Neural cell (in vitro differentiated cells): Measurements from ENCODE around the gene NUFIP2. TPM values are rescaled to one million over a fixed set of nuclear protein-coding genes. Genes with fewer than 3 reads are reported as not detected.

ENCODE experiments used
- H2AFZ ChIP-seq: fragments of 200-600, 300-800 bp; sonication (generic), shearing (Covaris generic); 2 replicates; pipeline ENCODE4 v1.6.0; 2014; ENCODE audit warnings: low read depth, mild to moderate bottlenecking, antibody characterized with exemption, low read length, moderate library complexity
- H3F3A ChIP-seq: fragments of 200-600 bp; shearing (Covaris generic); 2 replicates; pipeline ENCODE4 v1.6.1; 2016; ENCODE audit warnings: mild to moderate bottlenecking, moderate library complexity, mixed read lengths, antibody characterized with exemption, low read length; ENCODE audit not compliant: insufficient read depth, poor library complexity, severe bottlenecking
- H3K27ac ChIP-seq: fragments of 200-600, 300-800 bp; sonication (generic), shearing (Covaris generic); 2 replicates; pipeline ENCODE4 v1.5.1; 2014; ENCODE audit warnings: mild to moderate bottlenecking, low read length, moderate library complexity
- H3K27me3 ChIP-seq: fragments of 300-800, 200-600 bp; sonication (generic), shearing (Covaris generic); 2 replicates; pipeline ENCODE4 v1.6.0; 2014; ENCODE audit warnings: mild to moderate bottlenecking, low read depth, low read length, moderate library complexity; ENCODE audit not compliant: insufficient read depth
- H3K36me3 ChIP-seq: fragments of 300-800, 200-600 bp; sonication (generic), shearing (Covaris generic); 2 replicates; pipeline ENCODE4 v1.5.1; 2014; ENCODE audit warnings: mild to moderate bottlenecking, antibody characterized with exemption, low read length, moderate library complexity; ENCODE audit not compliant: insufficient read depth
- H3K4me2 ChIP-seq: fragments of 300-800, 200-600 bp; sonication (generic), shearing (Covaris generic); 2 replicates; pipeline ENCODE4 v1.6.0; 2014; ENCODE audit warnings: mild to moderate bottlenecking, low read length
- H3K4me3 ChIP-seq: fragments of 300-800, 200-600 bp; sonication (generic), shearing (Covaris generic); 2 replicates; pipeline ENCODE4 v1.5.1; 2014; ENCODE audit warnings: mild to moderate bottlenecking, low read length, moderate library complexity
- H3K79me2 ChIP-seq: fragments of 200-600 bp; shearing (Covaris generic); replicated peaks from 2 replicates; pipeline ENCODE4 v1.6.0; 2014; ENCODE audit warnings: mild to moderate bottlenecking, low read length, moderate library complexity; ENCODE audit not compliant: insufficient read depth
- H3K9ac ChIP-seq: fragments of 300-800, 200-600 bp; sonication (generic), shearing (Covaris generic); 2 replicates; pipeline ENCODE4 v1.6.1; 2016; ENCODE audit warnings: mild to moderate bottlenecking, low read length, mixed read lengths
- H3K9me2 ChIP-seq: fragments of 200-600 bp; shearing (Covaris generic); 2 replicates; pipeline ENCODE4 v1.6.1; 2016; ENCODE audit warnings: mild to moderate bottlenecking, low read length, mixed read lengths; ENCODE audit not compliant: insufficient read depth
- H3K9me3 ChIP-seq: fragments of 200-600, 300-800 bp; sonication (generic), shearing (Covaris generic); 2 replicates; pipeline ENCODE4 v1.6.1; 2016; ENCODE audit warnings: mild to moderate bottlenecking, mixed run types, low read length, moderate library complexity, mixed read lengths
- H4K20me1 ChIP-seq: fragments of 200-600 bp; shearing (Covaris generic); 2 replicates; pipeline ENCODE4 v1.6.1; 2016; ENCODE audit warnings: mild to moderate bottlenecking, mixed run types; ENCODE audit not compliant: insufficient read depth
- CTCF ChIP-seq: fragments of 450-650 bp; IDR thresholded peaks from 2 replicates; pipeline ENCODE4 v1.5.1; 2014; ENCODE audit warnings: antibody characterized with exemption, mild to moderate bottlenecking, moderate library complexity; ENCODE audit not compliant: poor library complexity, severe bottlenecking
- EP300 ChIP-seq: fragments of 450-650 bp; conservative IDR thresholded peaks from 2 replicates; pipeline ENCODE4 v1.6.1; 2014; ENCODE audit warnings: antibody characterized with exemption, mild to moderate bottlenecking, moderate library complexity; ENCODE audit not compliant: poor library complexity, severe bottlenecking
- EZH2 ChIP-seq: fragments of 200-600, 300-800 bp; shearing (Covaris generic), sonication (generic); IDR thresholded peaks from 2 replicates; pipeline ENCODE4 v1.6.1; 2014; ENCODE audit warnings: antibody characterized with exemption, low read length, borderline replicate concordance, mild to moderate bottlenecking; ENCODE audit not compliant: insufficient read depth, poor library complexity, severe bottlenecking
- MXI1 ChIP-seq: fragments of 450-650 bp; conservative IDR thresholded peaks from 2 replicates; pipeline ENCODE4 v1.6.1; 2014; ENCODE audit warnings: antibody characterized with exemption, mild to moderate bottlenecking; ENCODE audit not compliant: poor library complexity, severe bottlenecking
- POLR2AphosphoS5 ChIP-seq: IDR thresholded peaks from 2 replicates; pipeline ENCODE4 v1.6.1; 2012
- RAD21 ChIP-seq: fragments of 450-650 bp; conservative IDR thresholded peaks from 2 replicates; pipeline ENCODE4 v1.6.1; 2014; ENCODE audit warnings: antibody characterized with exemption, mild to moderate bottlenecking, moderate library complexity
- REST ChIP-seq: IDR thresholded peaks from 2 replicates; pipeline ENCODE4 v1.6.1; 2012; ENCODE audit warnings: borderline replicate concordance
- SMC3 ChIP-seq: fragments of 450-650 bp; conservative IDR thresholded peaks from 2 replicates; pipeline ENCODE4 v1.6.1; 2014; ENCODE audit warnings: antibody characterized with exemption, mild to moderate bottlenecking, moderate library complexity; ENCODE audit not compliant: poor library complexity
- TAF1 ChIP-seq: IDR thresholded peaks from 2 replicates; pipeline ENCODE4 v1.6.1; 2012; ENCODE audit warnings: low read depth
- polyA plus RNA-seq: library from polyadenylated mRNA; depleted of rRNA; stranded (reverse); fragments of >200 nt; gene quantifications from 2 replicates; pipeline ENCODE4 v1.2.3, GENCODE V29; 2014

Gene NUFIP2
- polyA plus RNA-seq, 1 donor from 2014 or later: 22.4 TPM

GRCh38 chr17:29238133-29238850 is 55.7 kb downstream of the NUFIP2 start:
- no peak overlapping the region for H2AFZ ChIP-seq
- TF ChIP-seq EZH2 (no peak), TAF1 (no peak), SMC3 (no peak), REST (no peak), RAD21 (no peak), CTCF (no peak), MXI1 (no peak), POLR2AphosphoS5 (no peak), EP300 (no peak)

GRCh38 chr17:29237476-29238132 is 56.3 kb downstream of the NUFIP2 start:
- Histone ChIP-seq H3K27me3 (no peaks in the 10 kb centered on the region), H3K36me3 (no peaks in the 10 kb centered on the region), H3K4me2 (no peak overlapping the region), H4K20me1 (no peaks in the 10 kb centered on the region), H2AFZ (no peak overlapping the region), H3F3A (no peaks in the 10 kb centered on the region), H3K9me3 (no peaks in the 10 kb centered on the region), H3K27ac (no peak overlapping the region), H3K9me2 (no peaks in the 10 kb centered on the region), H3K9ac (no peak overlapping the region), H3K79me2 (no peaks in the 10 kb centered on the region), H3K4me3 (no peak overlapping the region)
- TF ChIP-seq CTCF (no peak), EZH2 (no peak), REST (no peak), POLR2AphosphoS5 (no peak), RAD21 (no peak), EP300 (no peak), SMC3 (no peak), MXI1 (no peak), TAF1 (no peak)

More at GRCh38 chr17:29238133-29238850, 55.7 kb downstream of the NUFIP2 start:
- no peaks in the 10 kb centered on the region for H3F3A ChIP-seq
- H3K27ac ChIP-seq: no peak overlapping the region
- H3K27me3 ChIP-seq: no peaks in the 10 kb centered on the region
- no peaks in the 10 kb centered on the region for H3K36me3 ChIP-seq
- no peak overlapping the region for H3K4me3 ChIP-seq
- no peak overlapping the region for H3K9ac ChIP-seq
- H3K79me2 ChIP-seq: no peaks in the 10 kb centered on the region
- no peaks in the 10 kb centered on the region for H4K20me1 ChIP-seq
- no peak overlapping the region for H3K4me2 ChIP-seq
- no peaks in the 10 kb centered on the region for H3K9me3 ChIP-seq
- no peaks in the 10 kb centered on the region for H3K9me2 ChIP-seq
